Measurements from ENCODE around the gene ZNF557. TPM values are rescaled to one million over a fixed set of nuclear protein-coding genes. Genes with fewer than 3 reads are reported as not detected.
"Not testable (repeated sequence)": the region's sequence is repeated elsewhere in the genome, so short reads cannot be mapped to it uniquely, and the experiment has no call there.

Gene ZNF557
- total RNA-seq: 12.7 TPM
- polyA plus RNA-seq: 5.2 TPM
- long read RNA-seq, donor 1: 0 reads
- long read RNA-seq, donor 2, transcript ZNF557-201 (8 exons, 2,268 nt): major isoform, 5 of 5 reads
- long read RNA-seq, donor 2, partial matches to known transcripts: 0 of 5 reads
- long read RNA-seq, donor 2, other reads (novel, unspliced or antisense): 0 of 5 reads
- long read RNA-seq, donor 3, full-length matches to known transcripts: 4 of 4 reads
- long read RNA-seq, donor 3, partial matches to known transcripts: 0 of 4 reads
- long read RNA-seq, donor 3, other reads (novel, unspliced or antisense): 0 of 4 reads
- long read RNA-seq, donor 4, partial matches to known transcripts: 0 of 1 reads
- long read RNA-seq, donor 4, other reads (novel, unspliced or antisense): 0 of 1 reads
- long read RNA-seq, donor 5, full-length matches to known transcripts: 2 of 2 reads
- long read RNA-seq, donor 5, partial matches to known transcripts: 0 of 2 reads
- long read RNA-seq, donor 5, other reads (novel, unspliced or antisense): 0 of 2 reads
- long read RNA-seq, donor 6, full-length matches to known transcripts: 1 of 1 reads
- long read RNA-seq, donor 6, partial matches to known transcripts: 0 of 1 reads
- long read RNA-seq, donor 6, other reads (novel, unspliced or antisense): 0 of 1 reads
- long read RNA-seq, donor 7, full-length matches to known transcripts: 1 of 1 reads
- long read RNA-seq, donor 7, partial matches to known transcripts: 0 of 1 reads
- long read RNA-seq, donor 7, other reads (novel, unspliced or antisense): 0 of 1 reads
- long read RNA-seq, donor 8: 0 reads
- long read RNA-seq, donor 9, partial matches to known transcripts: 7 of 8 reads
- long read RNA-seq, donor 9, other reads (novel, unspliced or antisense): 0 of 8 reads
- long read RNA-seq, donor 10, partial matches to known transcripts: 0 of 3 reads
- long read RNA-seq, donor 10, other reads (novel, unspliced or antisense): 0 of 3 reads

DNA sequence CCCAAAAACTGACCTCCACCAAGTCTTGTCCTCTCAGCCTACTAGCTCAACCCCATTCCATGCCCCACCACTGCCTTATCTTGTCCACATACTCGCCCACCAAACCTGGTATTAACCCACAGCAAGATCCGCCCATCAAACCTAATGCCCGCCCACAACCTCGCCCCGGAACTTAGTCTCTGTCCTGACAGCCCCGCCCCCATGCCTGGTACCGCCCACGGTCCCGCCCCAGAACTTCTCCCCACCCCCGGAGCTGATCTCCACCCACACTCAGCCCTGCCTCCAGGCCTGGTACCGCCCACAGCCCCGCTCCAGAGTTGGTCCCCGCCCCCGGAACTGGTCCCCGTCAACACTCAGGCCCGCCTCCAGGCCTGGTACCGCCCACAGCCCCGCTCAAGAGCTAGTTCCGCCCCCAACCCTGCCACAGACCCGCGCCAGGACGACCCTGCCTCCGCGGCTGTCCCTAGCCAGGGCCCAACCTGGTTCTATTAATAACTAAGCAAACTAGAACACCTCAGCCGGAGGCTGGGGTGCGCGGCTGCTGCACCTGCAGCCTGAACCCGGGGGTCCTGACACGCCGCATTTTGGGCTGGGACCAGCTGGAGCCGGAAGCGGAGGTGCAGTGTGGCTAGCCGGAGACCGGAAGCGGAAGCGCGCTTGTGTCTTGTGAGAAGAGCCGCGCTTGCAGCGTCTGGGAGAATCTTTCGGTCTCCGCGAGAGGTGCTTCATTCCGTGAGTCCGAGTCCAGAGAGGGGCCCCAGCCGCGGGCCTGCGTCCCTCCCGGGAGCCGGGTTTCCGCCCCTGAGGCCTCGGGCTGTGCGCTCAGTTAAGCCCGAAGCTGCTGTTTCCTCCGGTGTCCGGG is at the start of gene ZNF557:
Gene ZNF557, plus strand, starts transcription at position 662 of the 862 bp plus-strand sequence. CDS start 5,372 bp downstream, outside the sequence.
- Histone ChIP-seq H3K9me3 (ENCODE audit: control insufficient read depth in 2 of 2, insufficient read depth in 1 of 2, low read length in 1 of 2) (peaks cover 0 to 11% of the 10 kb centered on the region in 2 donors), H3K27me3 (ENCODE audit: control insufficient read depth in 2 of 2, insufficient read depth in 1 of 2, low read length in 1 of 2) (no peaks in the 10 kb centered on the region), H3K36me3 (ENCODE audit: control insufficient read depth in 2 of 2, insufficient read depth in 2 of 2, low read length in 1 of 2) (peaks cover 25 to 31% of the 10 kb centered on the region in 2 donors), H3K4me3 (ENCODE audit: low read length in 2 of 2) (peak within 1 kb of the TSS; percentile 78 to 100), H3K4me1 (ENCODE audit: control insufficient read depth in 2 of 2, insufficient read depth in 2 of 2, low read length in 2 of 2) (peaks cover 9 to 14% of the 10 kb centered on the region in 2 donors), H3K27ac (ENCODE audit: low read depth in 1 of 2, low read length in 1 of 2) (peak within 1 kb of the TSS; percentile 96)
- peak; percentile 92 to 99 (median 98) for DNase-seq (ENCODE audit: low read depth in 6 of 9, low spot score in 9 of 9)
- under 1% methylated on average over 56 of the region's 56 CpGs for WGBS

DNA sequence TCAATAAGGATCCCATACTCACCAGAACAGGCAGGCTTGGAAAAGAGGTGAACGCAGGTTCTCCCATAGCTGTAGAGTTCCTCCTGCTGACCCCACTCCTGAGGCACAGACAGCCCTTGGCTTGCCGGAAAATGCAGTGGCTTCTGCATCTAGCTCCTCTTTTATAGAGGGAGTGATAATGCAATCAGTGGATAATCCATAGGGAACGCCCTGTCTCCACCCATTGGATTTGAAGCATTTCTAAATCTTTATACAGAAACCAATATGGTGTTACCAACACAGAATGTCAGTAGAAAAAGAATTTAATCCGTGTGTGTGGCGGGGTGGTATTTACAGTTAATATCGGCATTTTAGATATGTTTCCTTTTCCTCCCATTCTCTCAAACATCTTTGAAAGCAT is 48.2 kb upstream of the ZNF557 start, which contains the start of gene MBD3L2B:
Gene MBD3L2B, minus strand, starts transcription at position 101 of the 400 bp plus-strand sequence. Its CDS starts 34 bp downstream, at position 67.
- WGBS: no CpG with 5 or more reads among the region's 6 CpGs
- not testable (repeated sequence) for H3K27me3 ChIP-seq (ENCODE audit: control insufficient read depth in 2 of 2, insufficient read depth in 1 of 2, low read length in 1 of 2); H3K9me3 ChIP-seq (ENCODE audit: control insufficient read depth in 2 of 2, insufficient read depth in 1 of 2, low read length in 1 of 2); H3K4me3 ChIP-seq (ENCODE audit: low read length in 2 of 2); H3K36me3 ChIP-seq (ENCODE audit: control insufficient read depth in 2 of 2, insufficient read depth in 2 of 2, low read length in 1 of 2); DNase-seq (ENCODE audit: low read depth in 6 of 9, low spot score in 9 of 9); H3K27ac ChIP-seq (ENCODE audit: low read depth in 1 of 2, low read length in 1 of 2); H3K4me1 ChIP-seq (ENCODE audit: control insufficient read depth in 2 of 2, insufficient read depth in 2 of 2, low read length in 2 of 2)

DNA sequence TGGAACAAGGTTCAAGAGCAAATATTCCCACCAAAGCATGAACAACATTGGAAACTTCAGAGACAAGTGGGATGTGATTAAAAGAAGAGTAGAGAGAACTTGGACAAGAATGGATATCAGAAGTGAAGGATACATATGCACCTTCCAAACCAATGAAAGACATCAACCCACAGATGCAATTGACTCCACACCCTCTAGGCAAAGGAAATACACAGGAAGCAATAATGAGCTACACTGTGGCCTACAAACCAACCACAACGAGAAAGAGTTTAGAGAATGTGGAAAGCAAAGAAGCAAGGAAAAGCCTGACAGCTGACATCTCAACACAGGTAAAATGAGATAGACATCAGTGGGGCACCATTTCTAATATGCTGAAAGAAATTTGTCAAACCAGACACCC is 40.7 kb upstream of the ZNF557 start:
- not testable (repeated sequence) for H3K4me3 ChIP-seq (ENCODE audit: low read length in 2 of 2); DNase-seq (ENCODE audit: low read depth in 6 of 9, low spot score in 9 of 9); H3K9me3 ChIP-seq (ENCODE audit: control insufficient read depth in 2 of 2, insufficient read depth in 1 of 2, low read length in 1 of 2); H3K4me1 ChIP-seq (ENCODE audit: control insufficient read depth in 2 of 2, insufficient read depth in 2 of 2, low read length in 2 of 2); H3K27me3 ChIP-seq (ENCODE audit: control insufficient read depth in 2 of 2, insufficient read depth in 1 of 2, low read length in 1 of 2); H3K36me3 ChIP-seq (ENCODE audit: control insufficient read depth in 2 of 2, insufficient read depth in 2 of 2, low read length in 1 of 2); H3K27ac ChIP-seq (ENCODE audit: low read depth in 1 of 2, low read length in 1 of 2)
- no CpG with 5 or more reads among the region's 1 CpG for WGBS

- not testable (repeated sequence) for H3K27me3 ChIP-seq (ENCODE audit: control insufficient read depth in 2 of 2, insufficient read depth in 1 of 2, low read length in 1 of 2); H3K4me1 ChIP-seq (ENCODE audit: control insufficient read depth in 2 of 2, insufficient read depth in 2 of 2, low read length in 2 of 2); H3K27ac ChIP-seq (ENCODE audit: low read depth in 1 of 2, low read length in 1 of 2); H3K36me3 ChIP-seq (ENCODE audit: control insufficient read depth in 2 of 2, insufficient read depth in 2 of 2, low read length in 1 of 2); DNase-seq (ENCODE audit: low read depth in 6 of 9, low spot score in 9 of 9); H3K4me3 ChIP-seq (ENCODE audit: low read length in 2 of 2); H3K9me3 ChIP-seq (ENCODE audit: control insufficient read depth in 2 of 2, insufficient read depth in 1 of 2, low read length in 1 of 2)
- WGBS: no CpG with 5 or more reads among the region's 9 CpGs
These were observed 39.2 kb upstream of the ZNF557 start, which contains the start of gene MBD3L5 for GRCh38 chr19:7030278-7030677. Gene MBD3L5 (plus strand): TSS chr19:7030578. CDS start chr19:7030612, 34 bp downstream.

DNA sequence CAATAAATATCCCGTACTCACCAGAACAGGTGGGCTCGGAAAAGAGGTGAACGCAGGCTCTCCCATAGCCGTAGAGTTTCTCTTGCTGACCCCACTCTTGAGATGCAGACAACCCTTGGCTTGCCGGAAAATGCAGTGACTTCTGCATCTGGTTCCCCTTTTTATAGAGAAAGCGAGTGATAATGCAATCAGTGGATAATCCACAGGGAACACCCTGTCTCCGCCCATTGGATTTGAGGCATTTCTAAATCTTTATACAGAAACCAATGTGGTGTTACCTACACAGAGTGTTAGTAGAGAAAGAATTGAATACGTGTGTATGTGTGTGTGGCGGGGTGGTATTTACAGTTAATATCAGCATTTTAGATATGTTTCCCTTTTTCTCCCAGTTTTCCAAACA is 29.4 kb upstream of the ZNF557 start, which contains the start of gene MBD3L4:
Gene MBD3L4, minus strand, starts transcription at position 101 of the 400 bp plus-strand sequence. Its CDS starts 35 bp downstream, at position 66.
- H3K4me3 ChIP-seq (ENCODE audit: low read length in 2 of 2); H3K27ac ChIP-seq (ENCODE audit: low read depth in 1 of 2, low read length in 1 of 2); H3K36me3 ChIP-seq (ENCODE audit: control insufficient read depth in 2 of 2, insufficient read depth in 2 of 2, low read length in 1 of 2); H3K27me3 ChIP-seq (ENCODE audit: control insufficient read depth in 2 of 2, insufficient read depth in 1 of 2, low read length in 1 of 2); DNase-seq (ENCODE audit: low read depth in 6 of 9, low spot score in 9 of 9); H3K4me1 ChIP-seq (ENCODE audit: control insufficient read depth in 2 of 2, insufficient read depth in 2 of 2, low read length in 2 of 2); H3K9me3 ChIP-seq (ENCODE audit: control insufficient read depth in 2 of 2, insufficient read depth in 1 of 2, low read length in 1 of 2): not testable (repeated sequence)
- no CpG with 5 or more reads among the region's 9 CpGs for WGBS

- H3K9me3 ChIP-seq (ENCODE audit: control insufficient read depth in 2 of 2, insufficient read depth in 1 of 2, low read length in 1 of 2); H3K27ac ChIP-seq (ENCODE audit: low read depth in 1 of 2, low read length in 1 of 2); H3K4me1 ChIP-seq (ENCODE audit: control insufficient read depth in 2 of 2, insufficient read depth in 2 of 2, low read length in 2 of 2); DNase-seq (ENCODE audit: low read depth in 6 of 9, low spot score in 9 of 9); H3K36me3 ChIP-seq (ENCODE audit: control insufficient read depth in 2 of 2, insufficient read depth in 2 of 2, low read length in 1 of 2); H3K4me3 ChIP-seq (ENCODE audit: low read length in 2 of 2); H3K27me3 ChIP-seq (ENCODE audit: control insufficient read depth in 2 of 2, insufficient read depth in 1 of 2, low read length in 1 of 2): not testable (repeated sequence)
- WGBS: no CpG with 5 or more reads among the region's 2 CpGs
These were observed 27.9 kb upstream of the ZNF557 start for GRCh38 chr19:7041563-7041962.

GRCh38 chr19:7049021-7049420 is 20.5 kb upstream of the ZNF557 start, which contains the start of gene MBD3L2:
Gene MBD3L2 (plus strand): TSS chr19:7049321. CDS start chr19:7049374, 53 bp downstream.
- not testable (repeated sequence) for DNase-seq (ENCODE audit: low read depth in 6 of 9, low spot score in 9 of 9); H3K27ac ChIP-seq (ENCODE audit: low read depth in 1 of 2, low read length in 1 of 2); H3K4me1 ChIP-seq (ENCODE audit: control insufficient read depth in 2 of 2, insufficient read depth in 2 of 2, low read length in 2 of 2); H3K36me3 ChIP-seq (ENCODE audit: control insufficient read depth in 2 of 2, insufficient read depth in 2 of 2, low read length in 1 of 2); H3K27me3 ChIP-seq (ENCODE audit: control insufficient read depth in 2 of 2, insufficient read depth in 1 of 2, low read length in 1 of 2); H3K9me3 ChIP-seq (ENCODE audit: control insufficient read depth in 2 of 2, insufficient read depth in 1 of 2, low read length in 1 of 2); H3K4me3 ChIP-seq (ENCODE audit: low read length in 2 of 2)
- no CpG with 5 or more reads among the region's 7 CpGs for WGBS

GRCh38 chr19:7051421-7051820 is 18.1 kb upstream of the ZNF557 start:
- DNase-seq (ENCODE audit: low read depth in 6 of 9, low spot score in 9 of 9); H3K4me1 ChIP-seq (ENCODE audit: control insufficient read depth in 2 of 2, insufficient read depth in 2 of 2, low read length in 2 of 2); H3K9me3 ChIP-seq (ENCODE audit: control insufficient read depth in 2 of 2, insufficient read depth in 1 of 2, low read length in 1 of 2); H3K27ac ChIP-seq (ENCODE audit: low read depth in 1 of 2, low read length in 1 of 2); H3K4me3 ChIP-seq (ENCODE audit: low read length in 2 of 2); H3K27me3 ChIP-seq (ENCODE audit: control insufficient read depth in 2 of 2, insufficient read depth in 1 of 2, low read length in 1 of 2); H3K36me3 ChIP-seq (ENCODE audit: control insufficient read depth in 2 of 2, insufficient read depth in 2 of 2, low read length in 1 of 2): not testable (repeated sequence)
- 100% methylated on average over 2 of the region's 5 CpGs for WGBS

Data from thymus (tissue), 14 donors.